Loucy (cell line): ENCODE measurements around the gene PKP3.

Source experiments
- EZH2phosphoT487 ChIP-seq: fragments of 200-600 bp; IDR thresholded peaks from 2 replicates; pipeline ENCODE4 v1.6.1; 2018; ENCODE audit warnings: antibody characterized with exemption, mild to moderate bottlenecking, moderate library complexity, borderline replicate concordance
- TF ChIP-seq, protein P1 (sequence below): fragments of 200-600 bp; sonication (generic); conservative IDR thresholded peaks from 2 replicates; pipeline ENCODE4 v1.5.1; 2014; ENCODE audit warnings: mild to moderate bottlenecking, antibody characterized with exemption, low read length

GRCh38 chr11:379205-380094, 14.6 kb upstream of the PKP3 start:
- TF ChIP-seq, protein P1, sequence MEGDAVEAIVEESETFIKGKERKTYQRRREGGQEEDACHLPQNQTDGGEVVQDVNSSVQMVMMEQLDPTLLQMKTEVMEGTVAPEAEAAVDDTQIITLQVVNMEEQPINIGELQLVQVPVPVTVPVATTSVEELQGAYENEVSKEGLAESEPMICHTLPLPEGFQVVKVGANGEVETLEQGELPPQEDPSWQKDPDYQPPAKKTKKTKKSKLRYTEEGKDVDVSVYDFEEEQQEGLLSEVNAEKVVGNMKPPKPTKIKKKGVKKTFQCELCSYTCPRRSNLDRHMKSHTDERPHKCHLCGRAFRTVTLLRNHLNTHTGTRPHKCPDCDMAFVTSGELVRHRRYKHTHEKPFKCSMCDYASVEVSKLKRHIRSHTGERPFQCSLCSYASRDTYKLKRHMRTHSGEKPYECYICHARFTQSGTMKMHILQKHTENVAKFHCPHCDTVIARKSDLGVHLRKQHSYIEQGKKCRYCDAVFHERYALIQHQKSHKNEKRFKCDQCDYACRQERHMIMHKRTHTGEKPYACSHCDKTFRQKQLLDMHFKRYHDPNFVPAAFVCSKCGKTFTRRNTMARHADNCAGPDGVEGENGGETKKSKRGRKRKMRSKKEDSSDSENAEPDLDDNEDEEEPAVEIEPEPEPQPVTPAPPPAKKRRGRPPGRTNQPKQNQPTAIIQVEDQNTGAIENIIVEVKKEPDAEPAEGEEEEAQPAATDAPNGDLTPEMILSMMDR, result no peak
- no peak for TF ChIP-seq EZH2phosphoT487
